ENCODE results near the gene MED10. TPM values are rescaled to one million over a fixed set of nuclear protein-coding genes. Genes with fewer than 3 reads are reported as not detected.

Gene MED10
- total RNA-seq, 1 experiment from 2014 or later, result 97.9 TPM

GRCh38 chr5:6404129-6404528 is 25.8 kb upstream of the MED10 start:
- no peak for DNase-seq
- Histone ChIP-seq H3K4me3 (no peak overlapping the region), H3K36me3 (no peaks in the 10 kb centered on the region), H3K27me3 (peaks cover 17% of the 10 kb centered on the region), H3K9me3 (no peaks in the 10 kb centered on the region)

GRCh38 chr5:6403416-6403815 is 25.1 kb upstream of the MED10 start:
- DNase-seq, result no peak
- Histone ChIP-seq H3K36me3 (no peaks in the 10 kb centered on the region), H3K4me3 (no peak overlapping the region), H3K9me3 (no peaks in the 10 kb centered on the region), H3K27me3 (peaks cover 17% of the 10 kb centered on the region)

- Histone ChIP-seq H3K27me3 (peaks cover 17% of the 10 kb centered on the region), H3K9me3 (no peaks in the 10 kb centered on the region), H3K4me3 (no peak overlapping the region), H3K36me3 (no peaks in the 10 kb centered on the region)
- no peak for DNase-seq
Observed at GRCh38 chr5:6402939-6403338, 24.6 kb upstream of the MED10 start.

- DNase-seq, result no peak
- no peaks in the 10 kb centered on the region for H3K36me3 ChIP-seq
- peaks cover 17% of the 10 kb centered on the region for H3K27me3 ChIP-seq
- H3K4me3 ChIP-seq, result no peak overlapping the region
- H3K9me3 ChIP-seq, result no peaks in the 10 kb centered on the region
Observed at GRCh38 chr5:6401410-6401809, 23.1 kb upstream of the MED10 start.

GRCh38 chr5:6399980-6400910 is 21.9 kb upstream of the MED10 start:
- H3K4me3 ChIP-seq, result no peak overlapping the region
- DNase-seq, result peak; percentile 49
- peaks cover 17% of the 10 kb centered on the region for H3K27me3 ChIP-seq
- H3K36me3 ChIP-seq, result no peaks in the 10 kb centered on the region
- no peaks in the 10 kb centered on the region for H3K9me3 ChIP-seq

GRCh38 chr5:6398570-6399230 is 20.4 kb upstream of the MED10 start:
- no peak for DNase-seq
- H3K36me3 ChIP-seq, result no peaks in the 10 kb centered on the region
- no peak overlapping the region for H3K4me3 ChIP-seq
- H3K9me3 ChIP-seq, result no peaks in the 10 kb centered on the region
- peaks cover 24% of the 10 kb centered on the region for H3K27me3 ChIP-seq

GRCh38 chr5:6397536-6398269 is 19.4 kb upstream of the MED10 start:
- Histone ChIP-seq H3K27me3 (peaks cover 27% of the 10 kb centered on the region), H3K4me3 (no peak overlapping the region), H3K36me3 (no peaks in the 10 kb centered on the region), H3K9me3 (no peaks in the 10 kb centered on the region)
- DNase-seq, result no peak

- Histone ChIP-seq H3K4me3 (no peak overlapping the region), H3K9me3 (no peaks in the 10 kb centered on the region), H3K36me3 (no peaks in the 10 kb centered on the region), H3K27me3 (peaks cover 28% of the 10 kb centered on the region)
- no peak for DNase-seq
Observed at GRCh38 chr5:6396836-6397535, 18.6 kb upstream of the MED10 start.

GRCh38 chr5:6396043-6396442 is 17.7 kb upstream of the MED10 start:
- DNase-seq, result no peak
- no peaks in the 10 kb centered on the region for H3K36me3 ChIP-seq
- H3K4me3 ChIP-seq, result no peak overlapping the region
- peaks cover 30% of the 10 kb centered on the region for H3K27me3 ChIP-seq
- no peaks in the 10 kb centered on the region for H3K9me3 ChIP-seq

- Histone ChIP-seq H3K4me3 (no peak overlapping the region), H3K9me3 (no peaks in the 10 kb centered on the region), H3K36me3 (no peaks in the 10 kb centered on the region), H3K27me3 (peaks cover 32% of the 10 kb centered on the region)
- no peak for DNase-seq
Observed at GRCh38 chr5:6395621-6396020, 17.3 kb upstream of the MED10 start.

GRCh38 chr5:6395102-6395445 is 16.7 kb upstream of the MED10 start:
- no peaks in the 10 kb centered on the region for H3K9me3 ChIP-seq

GRCh38 chr5:6394429-6395101 is 16.2 kb upstream of the MED10 start:
- no peak for DNase-seq
- no peaks in the 10 kb centered on the region for H3K36me3 ChIP-seq
- H3K27me3 ChIP-seq, result peaks cover 27% of the 10 kb centered on the region
- H3K9me3 ChIP-seq, result no peaks in the 10 kb centered on the region
- H3K4me3 ChIP-seq, result no peak overlapping the region

More at GRCh38 chr5:6395102-6395445, 16.7 kb upstream of the MED10 start:
- peaks cover 28% of the 10 kb centered on the region for H3K27me3 ChIP-seq
- H3K36me3 ChIP-seq, result no peaks in the 10 kb centered on the region
- no peak for DNase-seq
- H3K4me3 ChIP-seq, result no peak overlapping the region

GRCh38 chr5:6393596-6394194 is 15.3 kb upstream of the MED10 start:
- H3K4me3 ChIP-seq, result no peak overlapping the region
- H3K36me3 ChIP-seq, result no peaks in the 10 kb centered on the region
- no peak for DNase-seq
- H3K9me3 ChIP-seq, result no peaks in the 10 kb centered on the region
- peaks cover 27% of the 10 kb centered on the region for H3K27me3 ChIP-seq

- Histone ChIP-seq H3K4me3 (no peak overlapping the region), H3K27me3 (peaks cover 27% of the 10 kb centered on the region), H3K9me3 (no peaks in the 10 kb centered on the region), H3K36me3 (no peaks in the 10 kb centered on the region)
- DNase-seq, result no peak
Observed at GRCh38 chr5:6392561-6392960, 14.2 kb upstream of the MED10 start.

- H3K9me3 ChIP-seq, result no peaks in the 10 kb centered on the region
- DNase-seq, result no peak
- H3K4me3 ChIP-seq, result no peak overlapping the region
- peaks cover 27% of the 10 kb centered on the region for H3K27me3 ChIP-seq
- H3K36me3 ChIP-seq, result no peaks in the 10 kb centered on the region
Observed at GRCh38 chr5:6391151-6391550, 12.8 kb upstream of the MED10 start.

Measured in MG63 (cell line).